HG03064 (cell line): ENCODE measurements around the gene HMGA1.
"Not testable (repeated sequence)": the region's sequence is repeated elsewhere in the genome, so short reads cannot be mapped to it uniquely, and the experiment has no call there.

Experiments
- ATAC-seq: cut with Tn5 transposase; IDR thresholded peaks from one replicate; pipeline ENCODE4 v1.9.1; 2021; ENCODE audit warnings: low read depth; ENCODE audit not compliant: unreplicated experiment

The HMGA1 gene

GRCh38 chr6:34259529-34260069, 22.9 kb downstream of the HMGA1 start:
- ATAC-seq, result no peak

DNA sequence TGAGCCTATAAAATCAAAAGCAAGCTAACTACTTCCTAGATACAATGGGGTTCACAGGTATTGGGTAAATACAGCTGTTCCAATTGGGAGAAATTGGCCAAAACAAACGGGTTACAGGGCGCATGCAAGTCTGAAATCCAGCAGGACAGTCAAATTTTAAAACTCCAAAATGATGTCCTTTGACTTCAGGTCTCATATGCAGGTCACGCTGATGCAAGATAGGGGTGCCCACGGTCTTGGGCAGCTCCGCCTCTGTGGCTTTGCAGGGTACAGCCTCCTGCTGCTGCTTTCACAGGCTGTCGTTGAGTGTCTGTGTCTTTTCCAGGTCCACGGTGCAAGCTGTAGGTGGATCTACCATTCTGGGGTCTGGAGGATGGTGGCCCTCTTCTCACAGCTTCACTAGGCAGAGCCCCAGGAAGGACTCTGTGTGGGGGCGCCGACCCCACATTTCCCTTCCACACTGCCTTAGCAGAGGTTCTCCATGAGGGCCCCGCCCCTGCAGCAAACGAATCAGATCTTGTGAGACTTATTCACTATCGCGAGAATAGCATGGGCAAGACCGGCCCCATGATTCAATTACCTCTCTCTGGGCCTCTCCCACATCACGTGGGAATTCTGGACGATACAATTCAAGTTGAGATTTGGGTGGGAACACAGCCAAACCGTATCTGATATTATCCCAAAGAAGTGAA, 24.0 kb downstream of the HMGA1 start:
- no peak for ATAC-seq

DNA sequence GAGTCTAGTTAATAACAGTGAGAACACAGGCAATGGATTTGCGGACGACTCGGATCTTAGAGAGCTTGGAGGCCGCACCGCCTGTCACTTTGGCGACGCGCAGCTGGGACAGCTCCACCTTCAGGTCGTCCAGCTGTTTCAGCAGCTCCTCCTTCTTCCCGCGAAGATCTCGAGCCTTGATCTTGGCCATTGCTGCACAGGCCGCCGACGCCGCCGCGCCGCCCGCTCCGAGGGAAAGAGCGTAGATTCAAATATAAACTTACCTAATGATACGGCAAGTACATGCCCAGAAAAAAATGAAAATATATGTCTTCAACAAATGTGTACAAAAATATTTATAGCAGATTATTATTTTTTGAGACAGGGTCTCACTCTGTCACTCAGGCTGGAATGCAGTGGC, 26.8 kb downstream of the HMGA1 start:
- ATAC-seq, result not testable (repeated sequence)

DNA sequence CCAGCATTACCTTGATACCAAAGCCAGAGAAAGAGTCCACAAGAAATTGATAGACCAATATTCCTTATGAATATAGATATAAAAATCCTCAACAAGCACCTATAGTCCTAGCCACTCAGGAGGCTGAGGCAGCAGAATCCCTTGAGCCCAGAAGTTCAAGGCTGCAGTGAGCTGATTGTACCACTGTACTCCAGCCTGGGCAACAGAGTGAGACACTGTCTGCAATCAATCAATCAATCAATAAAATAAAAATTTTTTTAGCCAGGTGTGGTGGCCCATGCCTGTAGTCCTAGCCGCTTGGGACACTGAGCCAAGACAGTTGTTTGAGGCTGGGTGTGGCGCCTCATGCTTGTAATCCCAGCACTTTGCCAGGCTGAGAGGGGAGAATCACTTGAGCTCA, 31.1 kb downstream of the HMGA1 start:
- ATAC-seq, result no peak

- not testable (repeated sequence) for ATAC-seq
These were observed 32.5 kb downstream of the HMGA1 start for GRCh38 chr6:34269132-34269531.

DNA sequence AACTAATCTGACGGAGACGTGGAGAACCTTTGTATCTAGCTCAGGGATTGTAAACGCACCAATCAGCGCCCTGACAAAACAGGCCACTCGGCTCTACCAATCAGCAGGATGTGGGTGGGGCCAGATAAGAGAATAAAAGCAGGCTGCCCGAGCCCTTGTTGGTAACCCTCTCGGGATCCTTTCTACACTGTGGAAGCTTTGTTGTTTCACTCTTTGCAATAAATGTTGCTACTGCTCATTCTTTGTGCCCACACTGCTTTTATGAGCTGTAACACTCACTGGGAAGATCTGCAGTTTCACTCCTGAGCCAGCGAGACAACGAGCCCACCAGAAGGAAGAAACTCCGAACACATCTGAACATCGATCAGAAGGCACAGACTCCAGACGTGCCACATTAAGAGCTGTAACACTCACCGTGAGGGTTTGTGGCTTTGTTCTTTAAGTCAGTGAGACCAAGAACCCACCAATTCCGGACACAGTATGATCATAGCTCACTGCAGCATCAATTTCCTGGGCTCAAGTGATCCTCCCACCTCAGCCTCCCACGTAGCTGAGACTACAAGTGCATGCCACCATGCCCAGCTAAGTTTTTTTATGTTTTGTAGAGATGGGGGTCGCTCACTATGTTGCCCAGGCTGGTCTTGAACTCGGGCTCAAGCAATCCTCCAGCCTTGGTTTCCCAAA, 33.1 kb downstream of the HMGA1 start:
- ATAC-seq, result not testable (repeated sequence)

GRCh38 chr6:34272013-34272926, 35.6 kb downstream of the HMGA1 start:
- no peak for ATAC-seq

DNA sequence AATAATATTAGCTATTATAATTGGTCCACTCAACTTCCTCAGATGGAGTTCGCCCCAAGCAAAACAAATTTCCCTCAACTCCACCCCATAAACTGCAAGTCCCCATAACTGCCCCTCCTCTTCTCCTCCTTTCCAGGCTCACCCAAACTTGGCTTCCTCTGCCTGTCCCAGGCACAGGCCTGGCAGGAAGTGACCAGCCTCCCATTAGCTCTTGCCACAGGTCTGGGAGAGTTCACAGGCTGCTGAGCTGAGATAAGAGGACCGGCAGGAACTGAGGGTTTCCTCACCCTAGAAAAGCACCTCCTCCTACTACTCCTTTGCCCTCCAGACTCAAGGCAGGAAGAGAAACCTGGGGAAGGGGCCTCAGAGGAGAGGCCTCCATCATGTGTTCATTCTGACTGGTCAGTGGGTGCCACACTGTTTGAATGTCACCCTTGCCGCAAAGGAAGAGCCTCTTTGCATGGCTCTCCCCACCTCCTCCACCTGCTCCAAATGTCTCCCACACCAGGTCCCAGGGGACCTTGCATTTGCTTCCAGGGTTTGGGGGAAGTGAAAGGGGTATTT, 36.7 kb downstream of the HMGA1 start:
- ATAC-seq, result no peak

DNA sequence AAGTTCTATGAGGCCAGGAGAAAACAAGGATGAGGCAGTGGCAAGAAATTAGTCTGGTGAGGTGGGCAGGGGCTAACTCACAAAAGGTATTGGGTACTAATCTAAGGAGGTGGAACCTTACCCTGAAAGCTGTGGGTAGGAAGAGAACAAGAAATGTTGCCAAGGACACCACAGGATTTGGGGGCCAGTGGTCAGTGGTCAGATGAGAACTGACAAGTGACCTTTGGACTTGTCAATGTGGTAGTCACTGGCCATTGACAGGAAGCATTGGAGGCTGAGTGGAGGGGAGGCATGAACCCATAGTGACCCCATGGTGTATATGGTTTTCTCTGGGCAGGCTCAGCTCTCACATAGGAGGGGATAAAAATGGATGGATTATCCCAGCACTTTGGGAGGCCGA, 37.5 kb downstream of the HMGA1 start:
- ATAC-seq, result no peak

DNA sequence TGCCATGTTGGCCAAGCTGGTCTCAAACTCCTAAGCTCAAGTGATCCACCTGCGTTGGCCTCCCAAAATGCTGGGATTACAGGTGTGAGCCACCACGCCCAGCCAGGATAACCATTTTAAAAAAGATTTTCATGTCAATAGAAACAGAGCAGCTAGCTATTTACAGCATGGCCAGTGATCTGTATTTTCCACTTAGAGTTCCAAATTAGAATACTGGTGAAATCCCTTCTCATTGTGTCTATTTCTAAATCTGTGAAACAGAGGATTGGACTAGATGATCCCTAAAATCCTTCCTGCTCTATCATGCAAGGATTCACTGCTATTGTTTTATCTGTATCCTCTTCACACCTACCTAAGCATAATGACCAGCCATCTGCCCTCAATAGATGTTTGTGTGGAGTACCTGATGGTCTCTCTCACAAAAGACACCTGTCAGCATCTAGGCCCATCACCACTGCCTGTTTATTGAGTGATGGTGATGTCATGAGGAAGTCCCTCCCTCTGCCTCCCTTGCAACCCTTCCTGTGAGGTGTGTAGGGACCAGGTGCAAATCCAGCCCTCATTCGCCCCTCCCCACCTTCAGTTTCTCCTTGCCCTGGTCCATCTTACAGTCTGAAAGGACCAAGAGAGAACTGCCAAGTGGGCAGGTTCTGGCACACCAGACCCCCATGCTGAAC, 38.6 kb downstream of the HMGA1 start:
- ATAC-seq, result no peak

DNA sequence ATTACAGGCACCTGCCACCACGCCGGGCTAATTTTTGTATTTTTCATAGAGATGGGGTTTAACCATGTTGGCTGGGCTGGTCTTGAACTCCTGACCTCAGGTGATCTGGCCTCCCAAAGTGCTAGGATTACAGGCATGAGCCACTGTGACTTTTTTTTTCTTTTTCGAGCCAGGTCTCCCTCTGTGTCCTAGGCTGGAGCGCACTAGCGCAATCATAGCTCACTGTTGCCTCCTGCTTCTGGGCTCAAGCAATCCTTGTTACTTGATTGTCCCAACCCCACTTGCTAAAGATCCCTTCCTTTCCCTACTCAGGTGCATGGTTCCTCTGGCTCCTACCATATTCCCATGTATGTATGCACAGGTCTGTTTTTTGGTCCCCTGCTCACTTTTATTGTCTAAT, 39.5 kb downstream of the HMGA1 start:
- no peak for ATAC-seq

GRCh38 chr6:34276881-34277762, 40.4 kb downstream of the HMGA1 start:
- no peak for ATAC-seq

DNA sequence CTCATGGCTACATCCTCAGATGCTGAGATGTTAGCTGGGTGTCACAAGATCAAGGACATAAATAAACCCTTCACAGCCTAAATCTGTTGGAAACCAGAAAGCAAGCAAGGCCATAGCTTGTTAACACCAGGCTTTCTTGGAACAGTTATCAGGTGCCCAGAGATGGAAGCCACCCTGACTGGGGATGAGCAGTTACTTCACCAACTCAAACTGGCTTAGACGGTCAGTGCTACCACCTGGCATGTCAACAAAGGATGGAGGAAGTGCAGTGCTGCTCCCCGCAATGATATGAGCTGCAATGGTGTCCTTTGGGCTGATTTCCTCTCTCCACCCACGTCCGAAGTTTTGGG, 41.1 kb downstream of the HMGA1 start:
- ATAC-seq, result no peak

GRCh38 chr6:34278833-34279232, 42.2 kb downstream of the HMGA1 start:
- no peak for ATAC-seq

- no peak for ATAC-seq
These were observed 43.5 kb downstream of the HMGA1 start for GRCh38 chr6:34280216-34280615.

DNA sequence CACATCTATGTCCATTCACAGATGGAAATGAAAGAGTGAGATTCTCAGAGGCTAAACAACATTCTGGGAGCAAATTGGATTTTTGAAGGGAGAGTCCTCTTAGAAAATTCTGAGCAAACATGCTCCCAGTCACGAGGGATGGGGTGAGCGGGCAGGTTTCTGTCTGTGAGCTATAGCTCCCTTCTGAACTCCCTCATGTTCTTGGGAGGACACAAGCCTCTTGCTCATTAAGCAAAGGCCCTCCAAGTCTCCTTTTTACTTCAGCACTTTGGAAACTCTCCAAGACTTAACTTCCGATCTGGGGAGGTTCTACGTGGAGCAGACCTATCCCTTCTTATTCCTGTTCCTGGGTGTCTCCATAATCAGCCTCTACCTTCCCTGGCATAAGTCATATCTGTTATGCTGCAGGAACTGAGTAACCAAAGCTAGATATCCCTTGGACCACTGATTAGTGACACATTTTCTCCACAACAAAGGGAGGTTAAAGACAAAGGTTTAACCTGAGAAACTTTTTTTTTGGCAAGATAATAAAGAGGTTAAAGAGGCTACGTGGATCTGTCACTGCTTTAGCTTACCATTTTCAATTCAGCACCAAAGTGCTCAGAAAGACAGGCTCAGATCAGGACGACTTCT, 45.1 kb downstream of the HMGA1 start:
- no peak for ATAC-seq

DNA sequence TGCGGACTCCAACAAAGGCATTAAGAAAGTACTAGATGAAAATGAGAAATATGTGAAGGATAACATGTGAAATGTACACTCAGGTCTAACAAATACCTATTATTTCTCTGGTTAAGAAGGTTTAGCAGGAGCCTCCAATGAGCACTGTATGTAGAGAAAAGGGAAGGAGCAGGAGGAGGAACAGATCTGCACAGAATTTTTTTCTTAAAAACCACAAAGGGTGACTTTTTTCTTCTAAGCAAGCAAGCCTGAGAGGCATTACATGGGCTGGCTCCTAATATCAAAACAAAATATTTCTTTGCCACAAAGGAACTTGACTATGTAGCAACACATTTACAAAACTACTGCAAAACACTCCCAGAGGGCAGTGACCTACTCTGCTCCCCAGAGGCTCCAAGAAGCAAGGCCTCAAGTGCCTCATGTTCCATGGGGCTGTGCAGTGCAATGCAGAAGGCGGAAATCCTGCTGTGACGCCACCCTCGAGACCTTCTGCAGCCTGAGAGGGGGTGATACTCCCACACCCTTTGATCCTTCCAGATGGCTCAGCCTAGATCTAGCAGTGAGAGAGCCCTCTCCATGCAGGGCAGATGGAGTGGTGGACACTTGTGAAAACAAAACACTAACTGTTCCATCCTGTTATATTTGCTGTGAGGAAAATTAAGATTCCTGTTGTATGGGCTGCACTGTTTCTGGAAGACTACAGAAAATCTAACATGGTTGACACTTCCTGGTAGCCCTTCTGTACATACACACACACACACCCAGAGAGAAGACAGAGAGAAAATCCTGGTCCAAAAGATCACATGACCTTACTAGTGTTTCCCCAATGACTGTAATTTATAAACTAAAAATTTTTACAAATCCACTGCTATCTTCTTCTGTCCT, 48.1 kb downstream of the HMGA1 start:
- ATAC-seq, result no peak
